Measurements from ENCODE around the gene DRAM1. TPM values are rescaled to one million over a fixed set of nuclear protein-coding genes. Genes with fewer than 3 reads are reported as not detected.
"Not testable (repeated sequence)": the region's sequence is repeated elsewhere in the genome, so short reads cannot be mapped to it uniquely, and the experiment has no call there.

DRAM1 gene
- total RNA-seq, 1 donor from 2014 or later: 23.6 TPM

GRCh38 chr12:101902641-101903040 is 25.3 kb downstream of the DRAM1 start:
- DNase-seq (ENCODE audit: low read depth in 2 of 2): no peak

- no peak for DNase-seq (ENCODE audit: low read depth in 2 of 2)
Observed at GRCh38 chr12:101906226-101906625, 28.8 kb downstream of the DRAM1 start.

- DNase-seq (ENCODE audit: low read depth in 2 of 2): no peak
Observed at GRCh38 chr12:101908395-101908794, 31.0 kb downstream of the DRAM1 start.

GRCh38 chr12:101909646-101910045 is 32.3 kb downstream of the DRAM1 start:
- no peak for DNase-seq (ENCODE audit: low read depth in 2 of 2)

- no peak for DNase-seq (ENCODE audit: low read depth in 2 of 2)
Observed at GRCh38 chr12:101915841-101916240, 38.5 kb downstream of the DRAM1 start.

GRCh38 chr12:101918805-101919204 is 41.4 kb downstream of the DRAM1 start:
- not testable (repeated sequence) for DNase-seq (ENCODE audit: low read depth in 2 of 2)

GRCh38 chr12:101919447-101919846 is 42.1 kb downstream of the DRAM1 start:
- no peak for DNase-seq (ENCODE audit: low read depth in 2 of 2)

- no peak for DNase-seq (ENCODE audit: low read depth in 2 of 2)
Observed at GRCh38 chr12:101920906-101921305, 43.5 kb downstream of the DRAM1 start.

GRCh38 chr12:101923045-101923718 is 45.8 kb downstream of the DRAM1 start:
- DNase-seq (ENCODE audit: low read depth in 2 of 2): no peak

- DNase-seq (ENCODE audit: low read depth in 2 of 2): no peak
Observed at GRCh38 chr12:101924618-101925017, 47.2 kb downstream of the DRAM1 start.

- DNase-seq (ENCODE audit: low read depth in 2 of 2): no peak
Observed at GRCh38 chr12:101925361-101925760, 48.0 kb downstream of the DRAM1 start.

GRCh38 chr12:101925935-101926334 is 48.6 kb downstream of the DRAM1 start:
- no peak for DNase-seq (ENCODE audit: low read depth in 2 of 2)

- DNase-seq (ENCODE audit: low read depth in 2 of 2): no peak
Observed at GRCh38 chr12:101927036-101927435, 49.7 kb downstream of the DRAM1 start.

GRCh38 chr12:101927999-101928398 is 50.6 kb downstream of the DRAM1 start:
- no peak for DNase-seq (ENCODE audit: low read depth in 2 of 2)

GRCh38 chr12:101928556-101928955 is 51.2 kb downstream of the DRAM1 start:
- DNase-seq (ENCODE audit: low read depth in 2 of 2): no peak

GRCh38 chr12:101929365-101930041 is 52.1 kb downstream of the DRAM1 start:
- DNase-seq (ENCODE audit: low read depth in 2 of 2): no peak

- DNase-seq (ENCODE audit: low read depth in 2 of 2): no peak
Observed at GRCh38 chr12:101931498-101932326, 54.3 kb downstream of the DRAM1 start.

GRCh38 chr12:101933866-101934514 is 56.6 kb downstream of the DRAM1 start:
- no peak for DNase-seq (ENCODE audit: low read depth in 2 of 2)

GRCh38 chr12:101935890-101936746 is 58.7 kb downstream of the DRAM1 start:
- DNase-seq (ENCODE audit: low read depth in 2 of 2): peak; percentile 28 to 88

GRCh38 chr12:101939306-101939705 is 61.9 kb downstream of the DRAM1 start:
- DNase-seq (ENCODE audit: low read depth in 2 of 2): no peak

- DNase-seq (ENCODE audit: low read depth in 2 of 2): peak; percentile 76 to 85
Observed at GRCh38 chr12:101939856-101940265, 62.5 kb downstream of the DRAM1 start.

Data from lung microvascular endothelial cell (primary cell).